Endothelial cell of umbilical vein (primary cell): ENCODE data around the gene SMG9. TPM values are rescaled to one million over a fixed set of nuclear protein-coding genes. Genes with fewer than 3 reads are reported as not detected.

Experiments
- BruUV-seq: library from RNA; stranded (reverse); fragments of 400-500 nt; replicated peaks from 2 replicates; lab custom pipeline; 2021; lab: Mats Ljungman, UMichigan
- CTCF ChIA-PET: fragments of 300-600, 350-600 bp; sonication (Branson Sonifier 250); formaldehyde crosslinking; loops from one replicate; lab custom pipeline; 2021; ENCODE audit warnings: antibody characterized with exemption, inconsistent platforms; lab: Charles Lee
- POLR2A ChIA-PET: fragments of 300-600, 350-600 bp; sonication (Branson Sonifier 250); formaldehyde crosslinking; loops from one replicate; lab custom pipeline; 2021; ENCODE audit warnings: antibody characterized with exemption, inconsistent platforms; lab: Charles Lee
- DNase-seq: peaks from one replicate; pipeline ENCODE4 v3.0.0-alpha.2; 2011; ENCODE audit warnings: low read depth, low spot score
- FAIRE-seq: peaks from 2 replicates; lab custom pipeline; 2011; peaks lifted over from hg19 to GRCh38; lab: Jason Lieb, UNC
- H2AFZ ChIP-seq: 2 replicates; pipeline ENCODE4 v1.6.0; 2012; ENCODE audit warnings: low read depth, low read length, control low read depth, inconsistent platforms
- H3K27ac ChIP-seq: 2 replicates; pipeline ENCODE4 v1.5.1; 2011; ENCODE audit warnings: low read depth, mild to moderate bottlenecking, control low read depth, low read length, moderate library complexity; ENCODE audit not compliant: insufficient read depth
- H3K27me3 ChIP-seq, 2 experiments: 2 replicates each; pipeline versions ENCODE4 v1.6.0 to v1.6.1; 2011; ENCODE audit warnings: low read length in 2 of 2, mixed read lengths in 1 of 2; ENCODE audit not compliant: control insufficient read depth in 2 of 2, insufficient read depth in 2 of 2
- H3K36me3 ChIP-seq, 2 experiments: 2 replicates in 1 of 2; 3 replicates in 1 of 2; pipeline ENCODE4 v1.5.1; 2011; ENCODE audit warnings: low read length in 2 of 2, mild to moderate bottlenecking in 1 of 2, moderate library complexity in 1 of 2; ENCODE audit not compliant: control insufficient read depth in 2 of 2, insufficient read depth in 2 of 2; ENCODE audit errors: extremely low read depth in 1 of 2
- H3K4me1 ChIP-seq: 3 replicates; pipeline ENCODE4 v1.5.1; 2011; ENCODE audit warnings: mild to moderate bottlenecking, low read length; ENCODE audit not compliant: control insufficient read depth, insufficient read depth; ENCODE audit errors: extremely low read depth
- H3K4me2 ChIP-seq: 2 replicates; pipeline ENCODE4 v1.6.1; 2011; ENCODE audit warnings: low read length, control low read depth, mixed read lengths; ENCODE audit not compliant: insufficient read depth
- H3K4me3 ChIP-seq, 3 experiments: fragments of 200-600 bp in 1 of 3; sonication (generic), shearing (Covaris generic) in 1 of 3; replicated peaks in 1 of 3; 2 replicates each; pipeline ENCODE4 v1.5.1; 2011 to 2016; ENCODE audit warnings: control low read depth in 3 of 3, low read length in 3 of 3, mild to moderate bottlenecking in 2 of 3, inconsistent platforms in 1 of 3, low read depth in 1 of 3, moderate library complexity in 1 of 3; ENCODE audit not compliant: insufficient read depth in 1 of 3
- H3K79me2 ChIP-seq: 2 replicates; pipeline ENCODE4 v1.6.0; 2012; ENCODE audit warnings: low read length, inconsistent platforms; ENCODE audit not compliant: control insufficient read depth, insufficient read depth
- H3K9ac ChIP-seq: replicated peaks from 2 replicates; pipeline ENCODE3; 2011; ENCODE audit warnings: low read length, control low read depth; ENCODE audit not compliant: insufficient read depth; ENCODE audit errors: extremely low read depth
- H3K9me1 ChIP-seq: replicated peaks from 3 replicates; pipeline ENCODE4 v1.6.0; 2011; ENCODE audit warnings: mild to moderate bottlenecking, low read length; ENCODE audit not compliant: control insufficient read depth, insufficient read depth; ENCODE audit errors: extremely low read depth
- H3K9me3 ChIP-seq: replicated peaks from 2 replicates; pipeline ENCODE4 v1.5.1; 2012; ENCODE audit warnings: low read length, inconsistent platforms; ENCODE audit not compliant: control insufficient read depth, insufficient read depth
- H4K20me1 ChIP-seq: replicated peaks from 2 replicates; pipeline ENCODE3; 2011; ENCODE audit warnings: mild to moderate bottlenecking, low read length; ENCODE audit not compliant: control insufficient read depth, insufficient read depth; ENCODE audit errors: extremely low read depth
- CTCF ChIP-seq, 2 donors: IDR thresholded peaks; 1 replicate in 1 of 2; 2 replicates in 1 of 2; pipeline ENCODE4 v1.5.1; 2011; ENCODE audit warnings: low read length in 2 of 2, mild to moderate bottlenecking in 2 of 2, moderate library complexity in 2 of 2, control low read depth in 1 of 2, inconsistent platforms in 1 of 2, low read depth in 1 of 2; ENCODE audit not compliant: insufficient read depth in 1 of 2; ENCODE audit errors: extremely low read depth in 1 of 2
- EZH2 ChIP-seq: IDR thresholded peaks from 2 replicates; pipeline ENCODE4 v1.6.1; 2012; ENCODE audit warnings: borderline replicate concordance, low read depth, mild to moderate bottlenecking, moderate library complexity, low read length, inconsistent platforms; ENCODE audit not compliant: severe bottlenecking
- FOS ChIP-seq: IDR thresholded peaks from 2 replicates; pipeline ENCODE4 v1.6.1; 2011; ENCODE audit warnings: mild to moderate bottlenecking, low read length, moderate library complexity, borderline replicate concordance; ENCODE audit not compliant: insufficient read depth
- GATA2 ChIP-seq: IDR thresholded peaks from 2 replicates; pipeline ENCODE4 v1.7.0; 2011; ENCODE audit warnings: low read depth, mild to moderate bottlenecking, moderate library complexity, mixed read lengths, low read length; ENCODE audit not compliant: insufficient read length, insufficient read depth
- JUN ChIP-seq: IDR thresholded peaks from 2 replicates; pipeline ENCODE4 v1.6.1; 2011; ENCODE audit warnings: borderline replicate concordance, low read depth; ENCODE audit not compliant: insufficient read length, insufficient read depth
- MAX ChIP-seq: IDR thresholded peaks from 2 replicates; pipeline ENCODE4 v1.6.1; 2011; ENCODE audit not compliant: insufficient read depth, insufficient read length
- MYC ChIP-seq: IDR thresholded peaks from one replicate; pipeline ENCODE4 v1.6.1; 2011; ENCODE audit warnings: mild to moderate bottlenecking, low read depth, low read length
- POLR2A ChIP-seq: IDR thresholded peaks from 2 replicates; pipeline ENCODE4 v1.6.1; 2012; ENCODE audit warnings: low read depth, mild to moderate bottlenecking, control low read depth, low read length
- POLR2AphosphoS5 ChIP-seq: IDR thresholded peaks from 2 replicates; pipeline ENCODE4 v1.6.1; 2012; ENCODE audit warnings: low read depth, mild to moderate bottlenecking, control low read depth, low read length, moderate library complexity; ENCODE audit not compliant: insufficient read depth
- dilution Hi-C: fragments of 300-500 bp; cut with MboI; formaldehyde crosslinking; loops from one replicate; pipeline ENCODE4 v1.15.0; 2019; ENCODE audit warnings: low sequenced_read_pairs; ENCODE audit not compliant: extremely low pct_ligation_motif_present
- intact Hi-C: fragments of 100-400 bp; cut with micrococcal nuclease; formaldehyde crosslinking; loops from one replicate; pipeline ENCODE4 v1.10.0; 2022
- polyA plus RNA-seq, 4 experiments: library from polyadenylated mRNA; depleted of rRNA in 3 of 4; stranded (reverse) in 3 of 4; unstranded in 1 of 4; fragments of >200 nt; gene quantifications; 2 replicates each; pipeline versions ENCODE4 v1.2.1 to v1.2.3, GENCODE V29; 2011 to 2012; ENCODE audit warnings: missing spikeins in 1 of 4
- total RNA-seq: library from RNA; stranded (reverse); gene quantifications from 2 replicates; pipeline ENCODE4 v1.2.3, GENCODE V29; 2021

The SMG9 gene
- total and polyA plus RNA-seq, 2 donors (not counting 3 experiments of a cell fraction or from before 2014, with no cell fraction given) = 25.5 to 45.0 TPM

GRCh38 chr19:43721469-43722048 lies 33.2 kb downstream of the SMG9 start:
- H3K79me2 ChIP-seq = no peaks in the 10 kb centered on the region
- no peak overlapping the region for H3K9ac ChIP-seq
- H3K9me1 ChIP-seq = no peaks in the 10 kb centered on the region
- H3K4me3 ChIP-seq = no peak overlapping the region
- H4K20me1 ChIP-seq = no peaks in the 10 kb centered on the region
- CTCF ChIA-PET = interaction anchor here (1.1 to 5.7 kb wide), 5 partner anchors 22 to 59 kb away, joined by 3 to 50 read pairs (median 4); partner anchors contain the start of gene PLAUR
- FAIRE-seq (no peak), DNase-seq (no peak)
- POLR2A ChIA-PET = interaction anchor here (0.5 to 0.7 kb wide), 2 partner anchors 44 to 105 kb away, joined by 3 read pairs; partner anchors contain the start of gene ZNF283
- H3K36me3 ChIP-seq = no peaks in the 10 kb centered on the region
- no peak overlapping the region for H3K4me2 ChIP-seq
- no peak overlapping the region for H3K27ac ChIP-seq
- H3K9me3 ChIP-seq = no peaks in the 10 kb centered on the region
- peaks cover 5% of the 10 kb centered on the region for H3K4me1 ChIP-seq
- H2AFZ ChIP-seq = no peak overlapping the region
- dilution Hi-C loops = no loop called here
- no peak for TF ChIP-seq EZH2
- intact Hi-C loops = no loop called here
- no TSS peak for BruUV-seq
- no peaks in the 10 kb centered on the region for H3K27me3 ChIP-seq

GRCh38 chr19:43720936-43721335 lies 33.8 kb downstream of the SMG9 start:
- H3K4me3 ChIP-seq = no peak overlapping the region
- FAIRE-seq (no peak), DNase-seq (no peak)
- H3K9me1 ChIP-seq = no peaks in the 10 kb centered on the region
- no peaks in the 10 kb centered on the region for H3K36me3 ChIP-seq
- no peak overlapping the region for H2AFZ ChIP-seq
- H3K4me2 ChIP-seq = no peak overlapping the region
- H3K79me2 ChIP-seq = no peaks in the 10 kb centered on the region
- CTCF ChIA-PET = interaction anchor here (1.2 to 5.7 kb wide), 3 partner anchors 25 to 54 kb away, joined by 3 to 50 read pairs (median 6); partner anchors contain the start of gene PLAUR
- H3K4me1 ChIP-seq = peaks cover 5% of the 10 kb centered on the region
- H4K20me1 ChIP-seq = no peaks in the 10 kb centered on the region
- TF ChIP-seq MAX = no peak
- TF ChIP-seq MYC = no peak
- no peak for TF ChIP-seq GATA2
- TF ChIP-seq POLR2A = no peak
- TF ChIP-seq EZH2 = no peak
- no peak for TF ChIP-seq JUN
- no peak for TF ChIP-seq FOS
- no peak for TF ChIP-seq CTCF (IDR thresholded peaks at IDR 0.05; ENCODE audit: extremely low read depth in 1 of 2, insufficient read depth in 1 of 2, low read depth in 1 of 2, low read length in 2 of 2)
- no peak for TF ChIP-seq POLR2AphosphoS5
- H3K9me3 ChIP-seq = no peaks in the 10 kb centered on the region
- H3K9ac ChIP-seq = no peak overlapping the region
- H3K27ac ChIP-seq = no peak overlapping the region
- no peaks in the 10 kb centered on the region for H3K27me3 ChIP-seq
- POLR2A ChIA-PET = no interaction called here
- intact Hi-C loops = no loop called here
- dilution Hi-C loops = no loop called here
- BruUV-seq = no TSS peak
